ENCODE data around the gene PRKN.

GRCh38 chr6:162046324-162046723 lies 681.2 kb downstream of the PRKN start:
- TF ChIP-seq CTCF (IDR thresholded peaks at IDR 0.05; ENCODE audit: poor library complexity, severe bottlenecking) (no peak), REST (IDR thresholded peaks at IDR 0.05; ENCODE audit: borderline replicate concordance) (no peak), EZH2 (IDR thresholded peaks at IDR 0.05; ENCODE audit: borderline replicate concordance, insufficient read depth, low read length, poor library complexity, severe bottlenecking) (no peak), POLR2AphosphoS5 (IDR thresholded peaks at IDR 0.05) (no peak), EP300 (conservative IDR thresholded peaks at IDR 0.05; ENCODE audit: poor library complexity, severe bottlenecking) (no peak)

Data from neural cell (in vitro differentiated cells).